HG03045 (cell line): Measurements from ENCODE around the gene CARF.
"Not testable (repeated sequence)": the region's sequence is repeated elsewhere in the genome, so short reads cannot be mapped to it uniquely, and the experiment has no call there.

Source experiments
- ATAC-seq: cut with Tn5 transposase; IDR thresholded peaks from one replicate; pipeline ENCODE4 v1.9.1; 2021; ENCODE audit warnings: mild to moderate bottlenecking, moderate library complexity; ENCODE audit not compliant: unreplicated experiment

CARF gene

GRCh38 chr2:202911512-202912341 lies at the start of gene CARF, which contains the start of gene WDR12:
TSS of gene CARF (plus strand) at chr2:202912275. CDS start at chr2:202941903, 29,628 bp downstream.
TSS of gene WDR12 (minus strand) at chr2:202911673. CDS start at chr2:202911476, 197 bp downstream.
- ATAC-seq = peak; percentile 80

GRCh38 chr2:202870431-202871299 lies 41.4 kb upstream of the CARF start:
- peak; percentile 78 for ATAC-seq

- peak; percentile 66 for ATAC-seq
Observed at GRCh38 chr2:202871300-202872141, 40.6 kb upstream of the CARF start, which contains the start of gene ICA1L. TSS of gene ICA1L (minus strand) at chr2:202871766. CDS start at chr2:202829009, 42,757 bp downstream.

- no peak for ATAC-seq
Observed at GRCh38 chr2:202877699-202878098, 34.4 kb upstream of the CARF start.

- ATAC-seq = no peak
Observed at GRCh38 chr2:202881570-202881969, 30.5 kb upstream of the CARF start.

- no peak for ATAC-seq
Observed at GRCh38 chr2:202883987-202884675, 27.9 kb upstream of the CARF start.

- no peak for ATAC-seq
Observed at GRCh38 chr2:202885190-202885589, 26.9 kb upstream of the CARF start.

- not testable (repeated sequence) for ATAC-seq
Observed at GRCh38 chr2:202905507-202905906, 6.6 kb upstream of the CARF start.

GRCh38 chr2:202908186-202908585 lies 3.9 kb upstream of the CARF start:
- no peak for ATAC-seq

- ATAC-seq = no peak
Observed at GRCh38 chr2:202909394-202910192, 2.5 kb upstream of the CARF start.

- not testable (repeated sequence) for ATAC-seq
Observed at GRCh38 chr2:202910250-202910649, 1.8 kb upstream of the CARF start.

GRCh38 chr2:202910698-202911097 lies 1.4 kb upstream of the CARF start:
- ATAC-seq = no peak

GRCh38 chr2:202911203-202911511 lies 918 bp upstream of the CARF start:
- ATAC-seq = peak; percentile 25

GRCh38 chr2:202912342-202913201 lies 497 bp downstream of the CARF start:
- peak; percentile 68 for ATAC-seq

GRCh38 chr2:202918860-202919259 lies 6.8 kb downstream of the CARF start:
- no peak for ATAC-seq

GRCh38 chr2:202932425-202933138 lies 20.5 kb downstream of the CARF start:
- no peak for ATAC-seq

GRCh38 chr2:202933139-202933510 lies 21.1 kb downstream of the CARF start:
- no peak for ATAC-seq

GRCh38 chr2:202933958-202934357 lies 21.9 kb downstream of the CARF start:
- ATAC-seq = no peak
